GM23338 (cell line): ENCODE results near the gene ANKRD11. TPM values are rescaled to one million over a fixed set of nuclear protein-coding genes. Genes with fewer than 3 reads are reported as not detected.

Experiments used
- ATAC-seq: fragments of 200-7000 bp; cut with Tn5 transposase; 3 replicates; pipeline ENCODE4 v1.9.1; 2020
- DNase-seq: peaks from one replicate; pipeline ENCODE4 v3.0.0-alpha.2; 2015; ENCODE audit warnings: low spot score
- H2AFZ ChIP-seq: fragments of 200-600 bp; sonication (generic); 2 replicates; pipeline ENCODE4 v1.8.0; 2016; ENCODE audit warnings: antibody characterized with exemption, mild to moderate bottlenecking, moderate library complexity
- H3F3A ChIP-seq: fragments of 200-600 bp; sonication (generic); replicated peaks from 2 replicates; pipeline ENCODE4 v1.8.0; 2017; ENCODE audit warnings: antibody characterized with exemption, mixed run types, low read depth
- H3K27ac ChIP-seq: fragments of 200-600 bp; sonication (generic); 2 replicates; pipeline ENCODE4 v1.6.1; 2016; ENCODE audit warnings: low read depth
- H3K27me3 ChIP-seq: fragments of 200-600 bp; sonication (generic); 2 replicates; pipeline ENCODE4 v1.8.0; 2016; ENCODE audit warnings: mild to moderate bottlenecking, mixed run types, moderate library complexity; ENCODE audit not compliant: insufficient read depth
- H3K36me3 ChIP-seq: fragments of 200-600 bp; sonication (generic); 2 replicates; pipeline ENCODE4 v1.8.0; 2016; ENCODE audit warnings: mild to moderate bottlenecking; ENCODE audit not compliant: insufficient read depth
- H3K4me1 ChIP-seq: fragments of 200-600 bp; sonication (generic); 2 replicates; pipeline ENCODE4 v1.8.0; 2016; ENCODE audit warnings: mild to moderate bottlenecking, moderate library complexity; ENCODE audit not compliant: insufficient read depth
- H3K4me2 ChIP-seq: fragments of 200-600 bp; sonication (generic); 2 replicates; pipeline ENCODE4 v1.7.1; 2017; ENCODE audit warnings: mixed run types
- H3K4me3 ChIP-seq: fragments of 200-600 bp; sonication (generic); 2 replicates; pipeline ENCODE4 v1.6.1; 2016; ENCODE audit warnings: mixed run types
- H3K79me2 ChIP-seq: fragments of 200-600 bp; sonication (generic); replicated peaks from 2 replicates; pipeline ENCODE4 v1.8.0; 2017; ENCODE audit warnings: mild to moderate bottlenecking; ENCODE audit not compliant: insufficient read depth
- H3K9me2 ChIP-seq: fragments of 200-600 bp; sonication (generic); 2 replicates; pipeline ENCODE4 v1.8.0; 2017; ENCODE audit not compliant: insufficient read depth
- H4K20me1 ChIP-seq: fragments of 200-600 bp; sonication (generic); replicated peaks from 2 replicates; pipeline ENCODE4 v1.8.0; 2017; ENCODE audit warnings: mild to moderate bottlenecking; ENCODE audit not compliant: insufficient read depth
- H3K27ac Mint-ChIP-seq: 2 replicates; pipeline ENCODE4 v1.8.0; 2020; ENCODE audit warnings: inconsistent platforms, mild to moderate bottlenecking, moderate library complexity, mixed read lengths
- H3K27me3 Mint-ChIP-seq: 3 replicates; pipeline ENCODE4 v1.8.0; 2022; ENCODE audit warnings: low read depth, mild to moderate bottlenecking, moderate library complexity, mixed read lengths, inconsistent platforms; ENCODE audit not compliant: insufficient read depth, poor library complexity
- H3K36me3 Mint-ChIP-seq: 3 replicates; pipeline ENCODE4 v1.8.0; 2021; ENCODE audit warnings: low read depth, mild to moderate bottlenecking, inconsistent platforms, moderate library complexity, mixed read lengths
- H3K4me1 Mint-ChIP-seq: 3 replicates; pipeline ENCODE4 v1.8.0; 2020; ENCODE audit warnings: mild to moderate bottlenecking, inconsistent platforms, mixed read lengths
- H3K4me3 Mint-ChIP-seq: 3 replicates; pipeline ENCODE4 v1.8.0; 2021; ENCODE audit warnings: moderate library complexity, mild to moderate bottlenecking, inconsistent platforms, mixed read lengths
- H3K9me3 Mint-ChIP-seq: 3 replicates; pipeline ENCODE4 v1.8.0; 2020; ENCODE audit warnings: moderate library complexity, mild to moderate bottlenecking, inconsistent platforms, mixed read lengths
- CREB1 ChIP-seq: fragments of 250-450 bp; sonication (Bioruptor Pico); IDR thresholded peaks from 2 replicates; pipeline ENCODE4 v1.5.0; 2020; ENCODE audit warnings: low read depth, mild to moderate bottlenecking, moderate library complexity
- EZH2 ChIP-seq: fragments of 200-600 bp; sonication (generic); IDR thresholded peaks from one replicate; pipeline ENCODE4 v1.8.0; 2017; ENCODE audit warnings: antibody characterized with exemption, mild to moderate bottlenecking, low read depth; ENCODE audit not compliant: unreplicated experiment
- JUNB ChIP-seq: IDR thresholded peaks from one replicate; pipeline ENCODE4 v1.6.1; 2016; ENCODE audit warnings: antibody characterized with exemption; ENCODE audit not compliant: unreplicated experiment
- POLR2AphosphoS5 ChIP-seq: IDR thresholded peaks from 2 replicates; pipeline ENCODE4 v1.6.1; 2016; ENCODE audit warnings: antibody characterized with exemption, low read depth
- ZNF114 ChIP-seq: fragments of 250-450 bp; sonication (Bioruptor Pico); IDR thresholded peaks from 2 replicates; pipeline ENCODE4 v1.5.0; 2020; ENCODE audit warnings: mild to moderate bottlenecking, moderate library complexity
- ZNF331 ChIP-seq: fragments of 250-450 bp; sonication (Bioruptor Pico); IDR thresholded peaks from 2 replicates; pipeline ENCODE4 v1.5.0; 2020; ENCODE audit warnings: low read depth, mild to moderate bottlenecking, moderate library complexity
- polyA plus RNA-seq: library from polyadenylated mRNA; unstranded; fragments of >200 nt; fragmentation: Nextera tagmentation; extraction: Ambion mirVana; gene quantifications from 2 replicates; pipeline ENCODE4 v1.2.1, GENCODE V29; 2016
- total RNA-seq: library from RNA; depleted of rRNA; stranded (reverse); fragments of >200 nt; shearing (Covaris generic); gene quantifications from 2 replicates; pipeline ENCODE4 v1.2.3, GENCODE V29; 2014
- TF ChIP-seq, protein P1 (sequence below): IDR thresholded peaks from one replicate; pipeline ENCODE4 v1.6.1; 2018; ENCODE audit warnings: antibody characterized with exemption; ENCODE audit not compliant: unreplicated experiment
- TF ChIP-seq, protein P2 (sequence below): fragments of 250-450 bp; sonication (Bioruptor Pico); IDR thresholded peaks from 2 replicates; pipeline ENCODE4 v1.5.0; 2020; ENCODE audit warnings: mild to moderate bottlenecking, moderate library complexity
- TF ChIP-seq, protein P3 (sequence below): IDR thresholded peaks from 2 replicates; pipeline ENCODE4 v1.6.1; 2016; ENCODE audit warnings: antibody characterized with exemption

Gene ANKRD11
- total and polyA plus RNA-seq, 2 experiments from 2014 or later, result 130 to 159 TPM

DNA sequence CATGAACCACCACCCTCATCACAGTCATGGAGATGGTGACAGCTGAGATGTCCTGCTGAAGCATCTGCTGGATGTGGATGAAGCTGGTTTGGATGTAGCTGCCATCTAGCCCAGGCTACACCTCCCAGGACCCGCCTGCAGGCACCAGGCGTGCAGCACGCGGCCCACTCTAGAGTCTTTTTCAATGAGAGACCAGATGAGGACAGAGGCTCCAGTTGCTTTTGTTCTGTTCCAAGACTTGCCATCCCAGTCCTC lies 170.8 kb downstream of the ANKRD11 start:
- peaks cover 10% of the 10 kb centered on the region; the same call in 1 of the 2 replicates for H3F3A ChIP-seq
- H3K4me1 Mint-ChIP-seq, result peaks cover 93% of the 10 kb centered on the region
- H3K36me3 Mint-ChIP-seq, result peaks cover 5% of the 10 kb centered on the region; the same call in 2 of the 3 replicates
- H3K4me2 ChIP-seq, result no peak overlapping the region
- H3K36me3 ChIP-seq, result no peaks in the 10 kb centered on the region
- no peaks in the 10 kb centered on the region; the same call in 2 of the 3 replicates for H3K9me3 Mint-ChIP-seq
- no peak overlapping the region for H3K4me3 Mint-ChIP-seq
- H3K4me3 ChIP-seq, result no peak overlapping the region
- peaks cover 52% of the 10 kb centered on the region for H3K27me3 Mint-ChIP-seq
- 0 out of 2 replicates have a peak overlapping the region, but pooled peaks have one; percentile 66 for H3K27ac ChIP-seq
- no peak overlapping the region for H2AFZ ChIP-seq
- H3K9me2 ChIP-seq, result no peaks in the 10 kb centered on the region
- DNase-seq (no peak), ATAC-seq (no peak)
- peaks cover 93% of the 10 kb centered on the region for H3K79me2 ChIP-seq
- H4K20me1 ChIP-seq, result peaks cover 55% of the 10 kb centered on the region
- H3K4me1 ChIP-seq, result peaks cover 50% of the 10 kb centered on the region
- no peak for TF ChIP-seq ZNF114 (CRISPR knock-in tag)
- no peak for TF ChIP-seq ZNF331 (CRISPR knock-in tag)
- TF ChIP-seq JUNB, result no peak
- TF ChIP-seq, protein P1, sequence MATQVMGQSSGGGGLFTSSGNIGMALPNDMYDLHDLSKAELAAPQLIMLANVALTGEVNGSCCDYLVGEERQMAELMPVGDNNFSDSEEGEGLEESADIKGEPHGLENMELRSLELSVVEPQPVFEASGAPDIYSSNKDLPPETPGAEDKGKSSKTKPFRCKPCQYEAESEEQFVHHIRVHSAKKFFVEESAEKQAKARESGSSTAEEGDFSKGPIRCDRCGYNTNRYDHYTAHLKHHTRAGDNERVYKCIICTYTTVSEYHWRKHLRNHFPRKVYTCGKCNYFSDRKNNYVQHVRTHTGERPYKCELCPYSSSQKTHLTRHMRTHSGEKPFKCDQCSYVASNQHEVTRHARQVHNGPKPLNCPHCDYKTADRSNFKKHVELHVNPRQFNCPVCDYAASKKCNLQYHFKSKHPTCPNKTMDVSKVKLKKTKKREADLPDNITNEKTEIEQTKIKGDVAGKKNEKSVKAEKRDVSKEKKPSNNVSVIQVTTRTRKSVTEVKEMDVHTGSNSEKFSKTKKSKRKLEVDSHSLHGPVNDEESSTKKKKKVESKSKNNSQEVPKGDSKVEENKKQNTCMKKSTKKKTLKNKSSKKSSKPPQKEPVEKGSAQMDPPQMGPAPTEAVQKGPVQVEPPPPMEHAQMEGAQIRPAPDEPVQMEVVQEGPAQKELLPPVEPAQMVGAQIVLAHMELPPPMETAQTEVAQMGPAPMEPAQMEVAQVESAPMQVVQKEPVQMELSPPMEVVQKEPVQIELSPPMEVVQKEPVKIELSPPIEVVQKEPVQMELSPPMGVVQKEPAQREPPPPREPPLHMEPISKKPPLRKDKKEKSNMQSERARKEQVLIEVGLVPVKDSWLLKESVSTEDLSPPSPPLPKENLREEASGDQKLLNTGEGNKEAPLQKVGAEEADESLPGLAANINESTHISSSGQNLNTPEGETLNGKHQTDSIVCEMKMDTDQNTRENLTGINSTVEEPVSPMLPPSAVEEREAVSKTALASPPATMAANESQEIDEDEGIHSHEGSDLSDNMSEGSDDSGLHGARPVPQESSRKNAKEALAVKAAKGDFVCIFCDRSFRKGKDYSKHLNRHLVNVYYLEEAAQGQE, result no peak
- TF ChIP-seq, protein P2, sequence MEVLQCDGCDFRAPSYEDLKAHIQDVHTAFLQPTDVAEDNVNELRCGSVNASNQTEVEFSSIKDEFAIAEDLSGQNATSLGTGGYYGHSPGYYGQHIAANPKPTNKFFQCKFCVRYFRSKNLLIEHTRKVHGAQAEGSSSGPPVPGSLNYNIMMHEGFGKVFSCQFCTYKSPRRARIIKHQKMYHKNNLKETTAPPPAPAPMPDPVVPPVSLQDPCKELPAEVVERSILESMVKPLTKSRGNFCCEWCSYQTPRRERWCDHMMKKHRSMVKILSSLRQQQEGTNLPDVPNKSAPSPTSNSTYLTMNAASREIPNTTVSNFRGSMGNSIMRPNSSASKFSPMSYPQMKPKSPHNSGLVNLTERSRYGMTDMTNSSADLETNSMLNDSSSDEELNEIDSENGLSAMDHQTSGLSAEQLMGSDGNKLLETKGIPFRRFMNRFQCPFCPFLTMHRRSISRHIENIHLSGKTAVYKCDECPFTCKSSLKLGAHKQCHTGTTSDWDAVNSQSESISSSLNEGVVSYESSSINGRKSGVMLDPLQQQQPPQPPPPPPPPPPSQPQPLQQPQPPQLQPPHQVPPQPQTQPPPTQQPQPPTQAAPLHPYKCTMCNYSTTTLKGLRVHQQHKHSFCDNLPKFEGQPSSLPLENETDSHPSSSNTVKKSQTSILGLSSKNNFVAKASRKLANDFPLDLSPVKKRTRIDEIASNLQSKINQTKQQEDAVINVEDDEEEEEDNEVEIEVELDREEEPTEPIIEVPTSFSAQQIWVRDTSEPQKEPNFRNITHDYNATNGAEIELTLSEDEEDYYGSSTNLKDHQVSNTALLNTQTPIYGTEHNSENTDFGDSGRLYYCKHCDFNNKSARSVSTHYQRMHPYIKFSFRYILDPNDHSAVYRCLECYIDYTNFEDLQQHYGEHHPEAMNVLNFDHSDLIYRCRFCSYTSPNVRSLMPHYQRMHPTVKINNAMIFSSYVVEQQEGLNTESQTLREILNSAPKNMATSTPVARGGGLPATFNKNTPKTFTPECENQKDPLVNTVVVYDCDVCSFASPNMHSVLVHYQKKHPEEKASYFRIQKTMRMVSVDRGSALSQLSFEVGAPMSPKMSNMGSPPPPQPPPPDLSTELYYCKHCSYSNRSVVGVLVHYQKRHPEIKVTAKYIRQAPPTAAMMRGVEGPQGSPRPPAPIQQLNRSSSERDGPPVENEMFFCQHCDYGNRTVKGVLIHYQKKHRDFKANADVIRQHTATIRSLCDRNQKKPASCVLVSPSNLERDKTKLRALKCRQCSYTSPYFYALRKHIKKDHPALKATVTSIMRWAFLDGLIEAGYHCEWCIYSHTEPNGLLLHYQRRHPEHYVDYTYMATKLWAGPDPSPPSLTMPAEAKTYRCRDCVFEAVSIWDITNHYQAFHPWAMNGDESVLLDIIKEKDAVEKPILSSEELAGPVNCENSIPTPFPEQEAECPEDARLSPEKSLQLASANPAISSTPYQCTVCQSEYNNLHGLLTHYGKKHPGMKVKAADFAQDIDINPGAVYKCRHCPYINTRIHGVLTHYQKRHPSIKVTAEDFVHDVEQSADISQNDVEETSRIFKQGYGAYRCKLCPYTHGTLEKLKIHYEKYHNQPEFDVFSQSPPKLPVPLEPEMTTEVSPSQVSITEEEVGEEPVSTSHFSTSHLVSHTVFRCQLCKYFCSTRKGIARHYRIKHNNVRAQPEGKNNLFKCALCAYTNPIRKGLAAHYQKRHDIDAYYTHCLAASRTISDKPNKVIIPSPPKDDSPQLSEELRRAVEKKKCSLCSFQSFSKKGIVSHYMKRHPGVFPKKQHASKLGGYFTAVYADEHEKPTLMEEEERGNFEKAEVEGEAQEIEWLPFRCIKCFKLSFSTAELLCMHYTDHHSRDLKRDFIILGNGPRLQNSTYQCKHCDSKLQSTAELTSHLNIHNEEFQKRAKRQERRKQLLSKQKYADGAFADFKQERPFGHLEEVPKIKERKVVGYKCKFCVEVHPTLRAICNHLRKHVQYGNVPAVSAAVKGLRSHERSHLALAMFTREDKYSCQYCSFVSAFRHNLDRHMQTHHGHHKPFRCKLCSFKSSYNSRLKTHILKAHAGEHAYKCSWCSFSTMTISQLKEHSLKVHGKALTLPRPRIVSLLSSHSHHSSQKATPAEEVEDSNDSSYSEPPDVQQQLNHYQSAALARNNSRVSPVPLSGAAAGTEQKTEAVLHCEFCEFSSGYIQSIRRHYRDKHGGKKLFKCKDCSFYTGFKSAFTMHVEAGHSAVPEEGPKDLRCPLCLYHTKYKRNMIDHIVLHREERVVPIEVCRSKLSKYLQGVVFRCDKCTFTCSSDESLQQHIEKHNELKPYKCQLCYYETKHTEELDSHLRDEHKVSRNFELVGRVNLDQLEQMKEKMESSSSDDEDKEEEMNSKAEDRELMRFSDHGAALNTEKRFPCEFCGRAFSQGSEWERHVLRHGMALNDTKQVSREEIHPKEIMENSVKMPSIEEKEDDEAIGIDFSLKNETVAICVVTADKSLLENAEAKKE (CRISPR knock-in tag), result no peak
- TF ChIP-seq, protein P3, sequence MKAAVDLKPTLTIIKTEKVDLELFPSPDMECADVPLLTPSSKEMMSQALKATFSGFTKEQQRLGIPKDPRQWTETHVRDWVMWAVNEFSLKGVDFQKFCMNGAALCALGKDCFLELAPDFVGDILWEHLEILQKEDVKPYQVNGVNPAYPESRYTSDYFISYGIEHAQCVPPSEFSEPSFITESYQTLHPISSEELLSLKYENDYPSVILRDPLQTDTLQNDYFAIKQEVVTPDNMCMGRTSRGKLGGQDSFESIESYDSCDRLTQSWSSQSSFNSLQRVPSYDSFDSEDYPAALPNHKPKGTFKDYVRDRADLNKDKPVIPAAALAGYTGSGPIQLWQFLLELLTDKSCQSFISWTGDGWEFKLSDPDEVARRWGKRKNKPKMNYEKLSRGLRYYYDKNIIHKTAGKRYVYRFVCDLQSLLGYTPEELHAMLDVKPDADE, result no peak
- TF ChIP-seq POLR2AphosphoS5, result no peak
- TF ChIP-seq EZH2, result no peak
- no peak for TF ChIP-seq CREB1 (CRISPR knock-in tag)
- no peaks in the 10 kb centered on the region for H3K27me3 ChIP-seq
- H3K27ac Mint-ChIP-seq, result peak overlapping the region; percentile 57; the same call in 1 of the 2 replicates
